Skeletal muscle cell (primary cell): ENCODE data around the gene SF3A2.

Experiments
- DNase-seq: peaks from one replicate; pipeline ENCODE4 v3.0.0-alpha.2; 2010; ENCODE audit warnings: low read depth
- H3K4me3 ChIP-seq: 2 replicates; pipeline ENCODE4 v1.5.1; 2011; ENCODE audit warnings: low read depth, mild to moderate bottlenecking, control low read depth, low read length, moderate library complexity

Gene SF3A2

GRCh38 chr19:2237869-2238153, 1.2 kb downstream of the SF3A2 start:
- H3K4me3 ChIP-seq = peak overlapping the region; percentile 78
- no peak for DNase-seq

GRCh38 chr19:2239173-2239572, 2.5 kb downstream of the SF3A2 start:
- DNase-seq = no peak
- H3K4me3 ChIP-seq = peak overlapping the region; percentile 45

- peak overlapping the region; percentile 45 for H3K4me3 ChIP-seq
- DNase-seq = no peak
These were observed 3.4 kb downstream of the SF3A2 start for GRCh38 chr19:2239771-2240770.

- no peak for DNase-seq
- no peak overlapping the region for H3K4me3 ChIP-seq
These were observed 4.5 kb downstream of the SF3A2 start for GRCh38 chr19:2240881-2241760.

- DNase-seq = no peak
These were observed 5.5 kb downstream of the SF3A2 start for GRCh38 chr19:2242092-2242537.

GRCh38 chr19:2242816-2243215, 6.2 kb downstream of the SF3A2 start:
- no peak for DNase-seq
- no peak overlapping the region for H3K4me3 ChIP-seq

More at GRCh38 chr19:2242092-2242537, 5.5 kb downstream of the SF3A2 start:
- no peak overlapping the region for H3K4me3 ChIP-seq

GRCh38 chr19:2243274-2244124, 6.9 kb downstream of the SF3A2 start:
- no peak overlapping the region for H3K4me3 ChIP-seq
- DNase-seq = no peak

- DNase-seq = no peak
- H3K4me3 ChIP-seq = no peak overlapping the region
These were observed 7.4 kb downstream of the SF3A2 start for GRCh38 chr19:2244125-2244411.

- DNase-seq = no peak
- no peak overlapping the region for H3K4me3 ChIP-seq
These were observed 7.9 kb downstream of the SF3A2 start for GRCh38 chr19:2244486-2244885.

- no peak overlapping the region for H3K4me3 ChIP-seq
- DNase-seq = no peak
These were observed 8.6 kb downstream of the SF3A2 start for GRCh38 chr19:2245273-2245672.

- no peak for DNase-seq
- H3K4me3 ChIP-seq = no peak overlapping the region
These were observed 9.5 kb downstream of the SF3A2 start for GRCh38 chr19:2246014-2246620.

GRCh38 chr19:2246801-2247361, 10.3 kb downstream of the SF3A2 start:
- DNase-seq = no peak
- no peak overlapping the region for H3K4me3 ChIP-seq

GRCh38 chr19:2247433-2248101, 10.9 kb downstream of the SF3A2 start:
- DNase-seq = no peak
- no peak overlapping the region for H3K4me3 ChIP-seq

GRCh38 chr19:2248136-2249009, 11.7 kb downstream of the SF3A2 start:
- no peak for DNase-seq
- no peak overlapping the region for H3K4me3 ChIP-seq

GRCh38 chr19:2249010-2249866, 12.6 kb downstream of the SF3A2 start, which contains the start of gene AMH:
Gene AMH (plus strand): TSS chr19:2249323. CDS start chr19:2249333, 10 bp downstream.
- no peak for DNase-seq
- H3K4me3 ChIP-seq = no peak within 1 kb of the TSS

GRCh38 chr19:2249880-2250765, 13.5 kb downstream of the SF3A2 start:
- H3K4me3 ChIP-seq = no peak overlapping the region
- no peak for DNase-seq
